GM21825 (cell line): ENCODE data around the gene SOX6.

Experiments
- ATAC-seq: cut with Tn5 transposase; IDR thresholded peaks from one replicate; pipeline ENCODE4 v1.9.1; 2021; ENCODE audit warnings: mild to moderate bottlenecking, moderate library complexity; ENCODE audit not compliant: unreplicated experiment

The SOX6 gene

DNA sequence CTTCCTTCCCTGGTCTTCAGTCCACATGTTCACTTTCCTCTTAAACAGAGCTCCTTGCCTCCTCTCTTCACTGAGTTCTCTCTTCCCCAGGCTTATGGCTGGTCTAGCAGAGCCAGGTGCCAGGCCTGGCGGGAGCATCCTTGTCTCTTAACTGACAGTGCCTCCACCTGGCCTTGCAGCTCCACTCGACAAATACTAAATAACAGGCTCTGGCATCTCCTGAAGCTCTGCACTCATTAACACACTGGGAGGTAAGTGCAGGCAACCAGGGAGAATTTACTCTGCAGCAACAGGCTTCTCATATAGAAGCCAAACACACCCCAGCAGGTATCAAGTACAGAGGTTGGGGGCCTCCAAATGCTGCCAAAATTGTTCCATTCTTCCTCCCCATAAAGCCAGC is 438.1 kb downstream of the SOX6 start:
- no peak for ATAC-seq
